ENCODE results near the gene FGF12.

Gene FGF12

GRCh38 chr3:192155194-192155593 is 572.1 kb downstream of the FGF12 start:
- no peaks in the 10 kb centered on the region for H3K9me3 ChIP-seq (ENCODE audit: control insufficient read depth, insufficient read depth, low read length)
- no peaks in the 10 kb centered on the region for H3K36me3 ChIP-seq (ENCODE audit: control insufficient read depth, low read length)
- H3K9me2 ChIP-seq (replicated peaks; ENCODE audit: control insufficient read depth, low read length), result no peaks in the 10 kb centered on the region
- H4K20me1 ChIP-seq (ENCODE audit: control insufficient read depth, insufficient read depth, low read depth, low read length), result no peaks in the 10 kb centered on the region
- H3K79me2 ChIP-seq (ENCODE audit: control insufficient read depth, low read length), result no peaks in the 10 kb centered on the region
- no peak overlapping the region for H3K27ac ChIP-seq (ENCODE audit: low read depth, low read length)
- TF ChIP-seq EZH2phosphoT487 (IDR thresholded peaks at IDR 0.05; ENCODE audit: borderline replicate concordance, low read length), result no peak
- TF ChIP-seq, protein P1, sequence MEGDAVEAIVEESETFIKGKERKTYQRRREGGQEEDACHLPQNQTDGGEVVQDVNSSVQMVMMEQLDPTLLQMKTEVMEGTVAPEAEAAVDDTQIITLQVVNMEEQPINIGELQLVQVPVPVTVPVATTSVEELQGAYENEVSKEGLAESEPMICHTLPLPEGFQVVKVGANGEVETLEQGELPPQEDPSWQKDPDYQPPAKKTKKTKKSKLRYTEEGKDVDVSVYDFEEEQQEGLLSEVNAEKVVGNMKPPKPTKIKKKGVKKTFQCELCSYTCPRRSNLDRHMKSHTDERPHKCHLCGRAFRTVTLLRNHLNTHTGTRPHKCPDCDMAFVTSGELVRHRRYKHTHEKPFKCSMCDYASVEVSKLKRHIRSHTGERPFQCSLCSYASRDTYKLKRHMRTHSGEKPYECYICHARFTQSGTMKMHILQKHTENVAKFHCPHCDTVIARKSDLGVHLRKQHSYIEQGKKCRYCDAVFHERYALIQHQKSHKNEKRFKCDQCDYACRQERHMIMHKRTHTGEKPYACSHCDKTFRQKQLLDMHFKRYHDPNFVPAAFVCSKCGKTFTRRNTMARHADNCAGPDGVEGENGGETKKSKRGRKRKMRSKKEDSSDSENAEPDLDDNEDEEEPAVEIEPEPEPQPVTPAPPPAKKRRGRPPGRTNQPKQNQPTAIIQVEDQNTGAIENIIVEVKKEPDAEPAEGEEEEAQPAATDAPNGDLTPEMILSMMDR (IDR thresholded peaks at IDR 0.05; ENCODE audit: low read depth, low read length, poor library complexity, severe bottlenecking), result no peak
- peak overlapping the region; percentile 77 for H3K4me3 ChIP-seq (ENCODE audit: low read length)
- H3K27me3 ChIP-seq (ENCODE audit: control insufficient read depth, low read length), result no peaks in the 10 kb centered on the region
- H3K4me2 ChIP-seq (ENCODE audit: low read length), result peak overlapping the region; percentile 91
- H3F3A ChIP-seq (ENCODE audit: control insufficient read depth, insufficient read depth), result peaks cover 6% of the 10 kb centered on the region
- peaks cover 26% of the 10 kb centered on the region for H3K4me1 ChIP-seq (ENCODE audit: control insufficient read depth, low read length)

DNA sequence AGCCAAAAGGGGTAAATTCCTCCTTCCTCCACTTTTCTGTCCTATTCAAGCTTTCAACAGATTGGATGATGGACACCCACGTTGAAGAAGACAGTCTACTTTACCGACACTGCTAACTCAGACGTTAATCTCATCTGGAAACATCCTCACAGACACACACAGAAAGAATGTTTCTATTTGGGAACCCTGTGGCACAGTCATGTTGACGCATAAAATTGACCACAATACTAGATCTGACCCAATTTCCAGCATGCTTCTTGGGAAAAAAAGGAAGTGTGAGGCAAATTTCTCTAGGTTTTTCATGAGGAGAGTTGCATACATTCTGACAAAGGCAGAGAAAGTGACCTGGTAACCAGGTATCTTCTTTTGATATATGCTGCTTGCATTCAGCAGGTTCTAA is 594.1 kb downstream of the FGF12 start:
- H3K27ac ChIP-seq (ENCODE audit: low read depth, low read length), result no peak overlapping the region
- no peaks in the 10 kb centered on the region for H4K20me1 ChIP-seq (ENCODE audit: control insufficient read depth, insufficient read depth, low read depth, low read length)
- H3K4me2 ChIP-seq (ENCODE audit: low read length), result no peak overlapping the region
- no peaks in the 10 kb centered on the region for H3K9me2 ChIP-seq (replicated peaks; ENCODE audit: control insufficient read depth, low read length)
- H3K4me3 ChIP-seq (ENCODE audit: low read length), result no peak overlapping the region
- no peaks in the 10 kb centered on the region for H3K79me2 ChIP-seq (ENCODE audit: control insufficient read depth, low read length)
- no peaks in the 10 kb centered on the region for H3K9me3 ChIP-seq (ENCODE audit: control insufficient read depth, insufficient read depth, low read length)
- no peaks in the 10 kb centered on the region for H3K27me3 ChIP-seq (ENCODE audit: control insufficient read depth, low read length)
- peaks cover 12% of the 10 kb centered on the region for H3K4me1 ChIP-seq (ENCODE audit: control insufficient read depth, low read length)
- H3F3A ChIP-seq (ENCODE audit: control insufficient read depth, insufficient read depth), result no peaks in the 10 kb centered on the region
- no peaks in the 10 kb centered on the region for H3K36me3 ChIP-seq (ENCODE audit: control insufficient read depth, low read length)
- TF ChIP-seq, protein P1 (IDR thresholded peaks at IDR 0.05; ENCODE audit: low read depth, low read length, poor library complexity, severe bottlenecking), result no peak
- TF ChIP-seq EZH2phosphoT487 (IDR thresholded peaks at IDR 0.05; ENCODE audit: borderline replicate concordance, low read length), result no peak

GRCh38 chr3:192130534-192131132 is 596.7 kb downstream of the FGF12 start:
- TF ChIP-seq EZH2phosphoT487 (IDR thresholded peaks at IDR 0.05; ENCODE audit: borderline replicate concordance, low read length), result no peak
- TF ChIP-seq, protein P1 (IDR thresholded peaks at IDR 0.05; ENCODE audit: low read depth, low read length, poor library complexity, severe bottlenecking), result peak; percentile 84
- H3K27ac ChIP-seq (ENCODE audit: low read depth, low read length), result no peak overlapping the region
- no peak overlapping the region for H3K4me3 ChIP-seq (ENCODE audit: low read length)
- H3K9me2 ChIP-seq (replicated peaks; ENCODE audit: control insufficient read depth, low read length), result no peaks in the 10 kb centered on the region
- H3F3A ChIP-seq (ENCODE audit: control insufficient read depth, insufficient read depth), result no peaks in the 10 kb centered on the region
- H3K4me2 ChIP-seq (ENCODE audit: low read length), result no peak overlapping the region
- peaks cover 13% of the 10 kb centered on the region for H3K4me1 ChIP-seq (ENCODE audit: control insufficient read depth, low read length)
- no peaks in the 10 kb centered on the region for H3K27me3 ChIP-seq (ENCODE audit: control insufficient read depth, low read length)
- H3K36me3 ChIP-seq (ENCODE audit: control insufficient read depth, low read length), result no peaks in the 10 kb centered on the region
- H4K20me1 ChIP-seq (ENCODE audit: control insufficient read depth, insufficient read depth, low read depth, low read length), result no peaks in the 10 kb centered on the region
- H3K9me3 ChIP-seq (ENCODE audit: control insufficient read depth, insufficient read depth, low read length), result no peaks in the 10 kb centered on the region
- no peaks in the 10 kb centered on the region for H3K79me2 ChIP-seq (ENCODE audit: control insufficient read depth, low read length)

All from DOHH2 (cell line).